Type B pancreatic cell (in vitro differentiated cells): ENCODE results near the gene ARSA. TPM values are rescaled to one million over a fixed set of nuclear protein-coding genes. Genes with fewer than 3 reads are reported as not detected.

ENCODE experiments used
- DNase-seq: peaks from one replicate; pipeline ENCODE4 v3.0.0; 2021; ENCODE audit warnings: mixed read lengths; ENCODE audit not compliant: unreplicated experiment; ENCODE audit errors: extremely low spot score
- H3K27ac Mint-ChIP-seq: 2 replicates; pipeline ENCODE4 v1.8.0; 2021; ENCODE audit warnings: mild to moderate bottlenecking, mixed read lengths
- H3K27me3 Mint-ChIP-seq: 2 replicates; pipeline ENCODE4 v1.8.0; 2021; ENCODE audit warnings: mixed read lengths
- H3K36me3 Mint-ChIP-seq: 2 replicates; pipeline ENCODE4 v1.8.0; 2021; ENCODE audit warnings: mixed read lengths
- H3K4me1 Mint-ChIP-seq: one replicate; pipeline ENCODE4 v1.8.0; 2021; ENCODE audit warnings: mixed read lengths; ENCODE audit not compliant: unreplicated experiment
- H3K4me3 Mint-ChIP-seq: 2 replicates; pipeline ENCODE4 v1.8.0; 2021; ENCODE audit warnings: mild to moderate bottlenecking, mixed read lengths
- H3K9me3 Mint-ChIP-seq: 2 replicates; pipeline ENCODE4 v1.8.0; 2021; ENCODE audit warnings: mixed read lengths
- total RNA-seq: library from RNA; stranded (reverse); gene quantifications from 2 replicates; pipeline ENCODE4 v1.2.1, GENCODE V29; 2021; ENCODE audit warnings: low replicate concordance
- TF ChIP-seq, protein P1 (sequence below): fragments of 200-600 bp; sonication (generic); conservative IDR thresholded peaks from 2 replicates; pipeline ENCODE4 v1.5.0; 2021; ENCODE audit warnings: antibody characterized with exemption, mild to moderate bottlenecking

ARSA gene
- total RNA-seq, 1 donor from 2014 or later, result 32.1 TPM

GRCh38 chr22:50604256-50605001 lies 23.5 kb downstream of the ARSA start:
- peaks cover 20% of the 10 kb centered on the region for H3K27me3 Mint-ChIP-seq
- no peak for DNase-seq
- H3K36me3 Mint-ChIP-seq, result no peaks in the 10 kb centered on the region
- H3K4me3 Mint-ChIP-seq, result no peak overlapping the region
- no peak overlapping the region for H3K27ac Mint-ChIP-seq
- H3K4me1 Mint-ChIP-seq, result peaks cover 14% of the 10 kb centered on the region
- no peaks in the 10 kb centered on the region for H3K9me3 Mint-ChIP-seq
- TF ChIP-seq, protein P1, sequence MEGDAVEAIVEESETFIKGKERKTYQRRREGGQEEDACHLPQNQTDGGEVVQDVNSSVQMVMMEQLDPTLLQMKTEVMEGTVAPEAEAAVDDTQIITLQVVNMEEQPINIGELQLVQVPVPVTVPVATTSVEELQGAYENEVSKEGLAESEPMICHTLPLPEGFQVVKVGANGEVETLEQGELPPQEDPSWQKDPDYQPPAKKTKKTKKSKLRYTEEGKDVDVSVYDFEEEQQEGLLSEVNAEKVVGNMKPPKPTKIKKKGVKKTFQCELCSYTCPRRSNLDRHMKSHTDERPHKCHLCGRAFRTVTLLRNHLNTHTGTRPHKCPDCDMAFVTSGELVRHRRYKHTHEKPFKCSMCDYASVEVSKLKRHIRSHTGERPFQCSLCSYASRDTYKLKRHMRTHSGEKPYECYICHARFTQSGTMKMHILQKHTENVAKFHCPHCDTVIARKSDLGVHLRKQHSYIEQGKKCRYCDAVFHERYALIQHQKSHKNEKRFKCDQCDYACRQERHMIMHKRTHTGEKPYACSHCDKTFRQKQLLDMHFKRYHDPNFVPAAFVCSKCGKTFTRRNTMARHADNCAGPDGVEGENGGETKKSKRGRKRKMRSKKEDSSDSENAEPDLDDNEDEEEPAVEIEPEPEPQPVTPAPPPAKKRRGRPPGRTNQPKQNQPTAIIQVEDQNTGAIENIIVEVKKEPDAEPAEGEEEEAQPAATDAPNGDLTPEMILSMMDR, result no peak

DNA sequence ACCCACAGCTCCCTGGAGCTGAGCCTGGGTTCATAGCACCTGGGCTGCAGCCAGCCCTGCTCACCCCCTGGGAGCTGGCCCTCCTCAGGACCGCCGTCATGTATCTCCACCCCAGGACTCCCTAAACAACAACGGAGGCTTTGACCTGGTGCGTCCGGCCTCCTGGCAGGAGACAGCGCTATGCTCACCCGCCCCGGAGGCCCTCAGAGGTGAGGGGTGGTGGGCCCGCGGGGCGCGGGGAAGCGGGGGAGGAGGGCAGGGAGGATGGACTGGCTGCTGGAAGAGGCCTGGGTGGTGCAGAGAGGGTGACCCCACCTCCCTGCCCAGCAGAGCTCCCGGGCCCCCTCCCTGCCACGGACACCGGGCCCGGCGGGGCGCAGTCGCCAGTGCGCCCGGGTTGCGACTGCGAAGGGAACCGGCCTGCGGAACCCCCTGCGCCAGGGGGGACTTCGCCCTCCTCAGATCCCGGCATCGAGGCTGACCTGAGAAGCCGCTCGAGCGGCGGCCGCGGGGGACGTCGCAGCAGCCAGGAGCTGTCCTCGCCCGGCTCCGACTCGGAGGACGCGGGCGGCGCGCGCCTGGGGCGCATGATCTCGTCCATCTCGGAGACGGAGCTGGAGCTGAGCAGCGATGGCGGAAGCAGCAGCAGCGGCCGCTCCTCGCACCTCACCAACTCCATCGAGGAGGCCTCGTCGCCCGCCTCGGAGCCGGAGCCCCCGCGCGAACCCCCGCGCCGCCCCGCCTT lies 24.3 kb downstream of the ARSA start:
- peaks cover 14% of the 10 kb centered on the region for H3K4me1 Mint-ChIP-seq
- no peaks in the 10 kb centered on the region for H3K9me3 Mint-ChIP-seq
- no peak overlapping the region for H3K4me3 Mint-ChIP-seq
- TF ChIP-seq, protein P1, result no peak
- DNase-seq, result no peak
- H3K27me3 Mint-ChIP-seq, result peaks cover 20% of the 10 kb centered on the region
- H3K36me3 Mint-ChIP-seq, result no peaks in the 10 kb centered on the region
- H3K27ac Mint-ChIP-seq, result no peak overlapping the region

DNA sequence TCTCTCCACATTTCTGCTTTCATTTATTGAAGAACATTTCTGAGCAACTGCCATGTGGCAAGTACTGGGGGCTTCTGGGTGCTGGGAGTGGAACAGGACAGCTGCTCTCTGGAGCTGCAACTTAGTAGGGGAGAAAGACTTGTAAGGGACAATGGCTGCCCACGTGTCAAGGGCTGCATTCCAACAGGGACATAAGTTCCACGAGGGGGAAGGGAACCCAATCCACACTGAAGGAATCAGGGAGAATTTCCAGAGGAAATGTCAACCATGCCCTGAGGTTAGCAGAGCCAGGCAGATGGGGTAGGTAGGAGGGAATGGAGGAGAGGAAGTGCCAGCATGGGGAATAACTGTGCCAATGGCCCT lies 25.6 kb downstream of the ARSA start:
- Mint-ChIP-seq H3K36me3 (peaks cover 3% of the 10 kb centered on the region), H3K4me3 (peak overlapping the region; percentile 90), H3K4me1 (peaks cover 14% of the 10 kb centered on the region), H3K27me3 (peaks cover 20% of the 10 kb centered on the region), H3K27ac (peak overlapping the region; percentile 19), H3K9me3 (no peaks in the 10 kb centered on the region)
- no peak for DNase-seq
- TF ChIP-seq, protein P1, result no peak

DNA sequence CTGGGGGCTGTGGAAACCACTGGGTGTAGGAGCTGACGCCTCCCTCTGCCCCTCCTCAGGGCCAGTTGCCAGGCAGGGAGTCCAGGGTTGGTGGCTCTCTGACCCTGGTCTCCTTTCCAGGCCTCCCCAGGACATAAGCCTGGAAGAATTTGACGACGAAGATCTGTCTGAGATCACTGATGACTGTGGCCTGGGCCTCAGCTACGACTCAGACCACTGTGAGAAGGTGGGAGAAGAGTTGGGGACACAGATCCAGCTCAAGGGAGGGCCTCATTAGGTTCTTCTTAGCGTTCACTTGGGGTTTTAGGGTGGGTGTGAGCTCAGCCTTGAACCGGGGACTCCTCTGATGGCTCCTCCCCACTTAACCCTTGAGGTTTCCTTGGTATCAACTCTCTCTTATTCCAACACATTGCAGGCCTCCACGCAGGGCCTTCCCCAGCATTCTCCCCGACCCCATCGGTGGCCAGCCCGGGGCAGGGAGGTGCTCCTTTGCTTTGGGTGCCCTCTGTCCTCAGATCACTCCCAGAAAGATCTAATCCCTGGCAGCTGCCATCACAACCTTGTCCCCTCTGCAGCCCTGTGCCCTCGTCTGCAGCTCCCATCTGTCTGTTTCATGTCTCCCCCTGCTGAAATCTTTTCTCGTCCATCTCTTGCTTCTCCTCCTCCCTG lies 26.1 kb downstream of the ARSA start:
- no peak for DNase-seq
- Mint-ChIP-seq H3K27ac (peak overlapping the region; percentile 19), H3K27me3 (peaks cover 20% of the 10 kb centered on the region), H3K4me3 (peak overlapping the region; percentile 90), H3K36me3 (peaks cover 4% of the 10 kb centered on the region), H3K9me3 (no peaks in the 10 kb centered on the region), H3K4me1 (peaks cover 14% of the 10 kb centered on the region)
- TF ChIP-seq, protein P1, result no peak

DNA sequence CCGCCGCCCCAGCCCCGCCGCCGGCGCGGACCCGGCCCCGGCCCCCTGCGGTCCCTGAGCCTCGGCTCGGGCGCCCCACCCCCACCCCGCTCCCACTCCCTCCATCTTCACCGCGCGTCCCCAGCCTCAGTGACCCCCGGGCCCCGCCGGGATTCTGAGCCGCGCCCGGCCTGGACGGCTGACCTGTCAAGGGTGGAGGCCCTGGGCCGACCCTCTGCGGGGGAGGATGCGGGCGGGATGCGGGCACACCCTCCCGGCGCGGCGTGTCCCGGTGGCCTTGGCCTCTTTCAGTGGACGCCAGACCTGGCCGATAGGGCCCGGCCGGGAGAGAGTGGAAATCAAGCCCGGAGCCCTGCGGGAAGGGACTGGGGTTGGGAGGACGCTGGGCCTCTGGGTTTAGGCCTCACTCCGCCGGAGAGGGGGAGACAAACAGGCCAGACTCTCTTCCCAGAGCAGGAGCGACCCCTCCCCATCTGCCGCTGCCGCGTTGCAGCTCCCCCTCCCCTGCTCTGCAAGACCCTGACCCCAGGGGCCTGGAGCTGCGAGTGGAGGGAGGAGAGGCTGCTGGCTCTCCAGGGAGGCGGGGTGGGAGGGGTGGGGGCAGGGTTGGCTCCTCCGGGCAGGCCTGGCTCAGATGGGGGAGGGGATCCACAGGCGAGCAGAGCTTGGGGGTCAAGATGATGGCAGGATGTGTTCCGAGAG lies 26.8 kb downstream of the ARSA start:
- Mint-ChIP-seq H3K4me3 (peak overlapping the region; percentile 90), H3K27me3 (peaks cover 20% of the 10 kb centered on the region), H3K4me1 (peaks cover 14% of the 10 kb centered on the region), H3K9me3 (no peaks in the 10 kb centered on the region), H3K36me3 (peaks cover 4% of the 10 kb centered on the region), H3K27ac (no peak overlapping the region)
- DNase-seq, result no peak
- TF ChIP-seq, protein P1, result no peak
